ENCODE measurements around the gene MT1F.

DNA sequence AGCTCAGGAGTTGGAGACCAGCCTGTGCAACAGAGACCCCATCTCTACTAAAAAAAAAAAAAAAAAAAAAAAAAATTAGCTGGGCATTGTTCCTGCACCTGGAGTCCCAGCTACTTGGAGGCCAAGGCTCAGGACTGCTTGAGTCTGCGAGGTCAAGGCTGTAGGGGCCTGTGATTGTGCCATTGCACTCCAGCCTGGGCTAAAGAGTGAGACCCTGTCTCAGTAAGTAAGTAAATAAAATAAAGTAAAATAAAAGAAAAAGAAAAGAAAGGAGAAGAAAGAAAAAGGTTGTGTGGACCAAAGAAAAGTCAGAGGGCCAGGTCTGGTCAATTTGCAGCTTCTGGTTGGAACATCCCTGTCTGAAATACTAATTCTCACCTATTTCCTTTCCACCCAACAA, 42.9 kb downstream of the MT1F start:
- no peak for TF ChIP-seq EZH2 (IDR thresholded peaks at IDR 0.05; ENCODE audit: low read length, missing control alignments)
- TF ChIP-seq, protein P1, sequence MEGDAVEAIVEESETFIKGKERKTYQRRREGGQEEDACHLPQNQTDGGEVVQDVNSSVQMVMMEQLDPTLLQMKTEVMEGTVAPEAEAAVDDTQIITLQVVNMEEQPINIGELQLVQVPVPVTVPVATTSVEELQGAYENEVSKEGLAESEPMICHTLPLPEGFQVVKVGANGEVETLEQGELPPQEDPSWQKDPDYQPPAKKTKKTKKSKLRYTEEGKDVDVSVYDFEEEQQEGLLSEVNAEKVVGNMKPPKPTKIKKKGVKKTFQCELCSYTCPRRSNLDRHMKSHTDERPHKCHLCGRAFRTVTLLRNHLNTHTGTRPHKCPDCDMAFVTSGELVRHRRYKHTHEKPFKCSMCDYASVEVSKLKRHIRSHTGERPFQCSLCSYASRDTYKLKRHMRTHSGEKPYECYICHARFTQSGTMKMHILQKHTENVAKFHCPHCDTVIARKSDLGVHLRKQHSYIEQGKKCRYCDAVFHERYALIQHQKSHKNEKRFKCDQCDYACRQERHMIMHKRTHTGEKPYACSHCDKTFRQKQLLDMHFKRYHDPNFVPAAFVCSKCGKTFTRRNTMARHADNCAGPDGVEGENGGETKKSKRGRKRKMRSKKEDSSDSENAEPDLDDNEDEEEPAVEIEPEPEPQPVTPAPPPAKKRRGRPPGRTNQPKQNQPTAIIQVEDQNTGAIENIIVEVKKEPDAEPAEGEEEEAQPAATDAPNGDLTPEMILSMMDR (conservative IDR thresholded peaks at IDR 0.05 in 1 of 2, IDR thresholded peaks at IDR 0.05 in 1 of 2; ENCODE audit: low read depth in 1 of 2, low read length in 2 of 2), result no peak

Measured in fibroblast of lung (primary cell).